Stromal cell of bone marrow (primary cell): Measurements from ENCODE around the gene LCP2.
"Not testable (repeated sequence)": the region's sequence is repeated elsewhere in the genome, so short reads cannot be mapped to it uniquely, and the experiment has no call there.

ENCODE experiments used
- DNase-seq: peaks from one replicate; pipeline ENCODE4 v3.0.0-alpha.2; 2012; ENCODE audit warnings: low read depth

The LCP2 gene

DNA sequence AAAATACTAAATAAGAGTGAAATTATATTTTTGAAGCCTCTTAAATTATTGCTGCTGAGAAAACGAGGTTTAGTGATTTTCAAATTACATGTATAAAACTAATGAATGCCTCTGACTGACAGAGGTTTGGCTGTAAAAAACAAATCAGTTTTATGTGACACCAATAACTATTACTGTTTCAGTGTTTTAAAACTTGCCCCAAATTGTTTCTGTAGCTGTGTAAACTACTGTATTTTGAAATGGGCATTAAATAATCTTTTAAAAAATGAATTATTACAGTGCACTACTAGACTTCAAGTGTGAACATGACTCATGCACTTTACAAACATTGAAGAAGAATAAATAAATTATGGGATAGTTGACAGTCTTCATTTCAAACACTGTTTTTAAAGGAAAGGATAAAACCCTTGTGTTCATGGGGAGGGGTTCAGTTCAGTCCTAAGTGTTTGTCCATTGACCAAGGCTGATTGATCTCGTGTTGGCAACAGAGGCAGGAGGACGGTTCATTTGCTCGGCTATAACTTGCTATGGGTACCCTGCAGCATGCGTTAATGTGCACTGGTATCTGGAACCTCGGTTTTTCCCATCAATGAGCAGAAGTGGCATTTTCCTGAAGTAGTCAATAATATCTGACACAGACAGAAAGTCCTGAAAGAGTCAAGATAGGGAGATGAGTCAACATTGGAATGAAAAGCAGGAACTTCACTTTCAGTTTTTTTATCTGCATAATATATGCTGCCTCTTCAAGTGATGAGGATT is 49.2 kb downstream of the LCP2 start:
- DNase-seq = no peak

DNA sequence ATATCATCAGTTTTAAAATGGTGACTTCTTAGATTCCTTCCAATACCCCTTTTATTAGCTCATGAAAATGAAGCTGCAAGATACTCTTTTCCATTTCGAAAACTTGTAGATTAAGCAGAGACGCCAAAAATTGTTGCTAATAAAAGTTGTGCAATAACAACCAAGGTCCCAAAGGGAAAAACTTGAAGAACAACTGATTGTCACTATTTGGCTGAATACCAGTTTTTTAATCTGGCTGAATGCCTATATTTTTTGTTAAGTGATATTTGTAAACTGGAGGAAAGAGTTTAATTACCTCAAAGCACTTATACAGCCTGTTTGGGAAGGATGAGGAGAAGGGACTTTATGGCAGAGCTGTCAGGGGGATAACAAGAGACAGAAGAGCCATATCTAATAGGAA is 50.2 kb downstream of the LCP2 start:
- no peak for DNase-seq

DNA sequence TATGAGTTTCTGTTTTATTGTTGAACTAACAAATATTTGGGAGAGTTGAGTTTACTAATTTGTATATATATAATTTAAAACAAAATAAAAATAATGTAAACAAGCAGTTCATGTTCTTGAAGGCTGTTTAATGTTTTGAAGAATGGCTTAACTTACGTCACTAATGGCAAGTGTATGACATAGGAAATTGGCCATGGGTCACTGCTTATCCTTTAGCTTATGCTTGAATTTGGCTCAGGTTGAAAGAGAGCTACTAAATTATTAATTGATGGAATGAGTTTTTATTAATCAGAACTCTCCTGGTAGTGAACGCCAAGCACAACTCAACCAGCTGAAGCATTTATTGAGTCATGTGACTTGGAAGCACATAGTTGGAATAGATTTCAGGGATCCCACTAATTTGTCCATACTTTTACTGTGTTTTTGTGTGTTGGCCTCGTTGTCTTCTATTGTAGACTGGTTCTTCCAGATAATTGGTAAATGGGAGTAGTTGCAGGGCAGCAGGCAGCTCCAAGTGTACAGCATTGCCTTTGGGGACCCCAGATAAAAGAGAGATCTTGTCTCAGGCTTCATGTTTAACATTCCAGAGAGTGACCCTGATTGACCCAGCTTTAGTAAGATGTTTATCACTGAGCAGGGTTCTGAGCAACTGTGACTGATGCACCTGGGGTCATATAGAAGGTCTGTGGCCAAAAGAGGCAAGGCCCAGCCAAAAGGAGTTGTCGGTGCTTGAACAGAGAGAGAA is 51.3 kb downstream of the LCP2 start:
- no peak for DNase-seq

DNA sequence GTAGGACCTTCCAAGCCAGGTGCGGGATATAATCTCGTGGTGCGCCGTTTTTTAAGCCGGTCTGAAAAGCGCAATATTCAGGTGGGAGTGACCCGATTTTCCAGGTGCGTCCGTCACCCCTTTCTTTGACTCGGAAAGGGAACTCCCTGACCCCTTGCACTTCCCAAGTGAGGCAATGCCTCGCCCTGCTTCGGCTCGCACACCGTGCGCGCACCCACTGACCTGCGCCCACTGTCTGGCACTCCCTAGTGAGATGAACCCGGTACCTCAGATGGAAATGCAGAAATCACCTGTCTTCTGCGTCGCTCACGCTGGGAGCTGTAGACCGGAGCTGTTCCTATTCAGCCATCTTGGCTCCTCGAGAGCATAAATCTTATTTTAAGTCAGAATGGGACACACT is 52.1 kb downstream of the LCP2 start:
- not testable (repeated sequence) for DNase-seq

DNA sequence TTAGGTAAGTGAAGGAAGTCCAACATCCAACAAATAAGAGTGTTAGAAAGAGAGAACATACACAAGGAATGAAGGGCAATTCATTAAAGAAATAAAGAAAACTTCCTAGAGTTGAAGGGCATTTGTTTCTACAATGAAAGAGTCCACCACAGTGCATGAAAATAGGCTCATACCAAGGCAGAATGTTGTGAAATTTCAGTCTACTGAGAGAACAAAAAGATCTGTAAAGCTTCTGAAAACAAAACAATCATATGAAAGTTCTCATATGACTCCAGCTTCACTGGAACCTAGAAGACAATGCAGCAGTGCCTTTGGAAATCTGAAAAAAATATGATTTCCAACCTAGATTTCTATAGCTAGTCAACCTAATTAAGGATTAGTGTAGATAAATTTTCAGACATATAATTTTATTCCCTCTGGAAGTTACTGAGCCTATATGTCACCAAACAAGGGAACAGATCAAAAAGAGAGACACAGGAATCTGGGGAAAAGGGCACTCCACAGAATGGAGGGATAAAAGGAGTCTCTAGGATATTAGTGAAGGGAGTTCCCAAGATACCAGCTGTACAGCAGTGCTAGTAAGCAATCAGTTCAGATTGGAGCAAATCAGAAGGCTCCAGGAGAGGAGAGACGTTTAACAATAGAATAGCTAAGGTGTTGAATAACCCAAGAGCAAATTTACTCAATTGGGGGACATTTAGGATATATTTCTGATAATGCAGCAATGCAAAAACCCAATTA is 59.0 kb downstream of the LCP2 start:
- no peak for DNase-seq

DNA sequence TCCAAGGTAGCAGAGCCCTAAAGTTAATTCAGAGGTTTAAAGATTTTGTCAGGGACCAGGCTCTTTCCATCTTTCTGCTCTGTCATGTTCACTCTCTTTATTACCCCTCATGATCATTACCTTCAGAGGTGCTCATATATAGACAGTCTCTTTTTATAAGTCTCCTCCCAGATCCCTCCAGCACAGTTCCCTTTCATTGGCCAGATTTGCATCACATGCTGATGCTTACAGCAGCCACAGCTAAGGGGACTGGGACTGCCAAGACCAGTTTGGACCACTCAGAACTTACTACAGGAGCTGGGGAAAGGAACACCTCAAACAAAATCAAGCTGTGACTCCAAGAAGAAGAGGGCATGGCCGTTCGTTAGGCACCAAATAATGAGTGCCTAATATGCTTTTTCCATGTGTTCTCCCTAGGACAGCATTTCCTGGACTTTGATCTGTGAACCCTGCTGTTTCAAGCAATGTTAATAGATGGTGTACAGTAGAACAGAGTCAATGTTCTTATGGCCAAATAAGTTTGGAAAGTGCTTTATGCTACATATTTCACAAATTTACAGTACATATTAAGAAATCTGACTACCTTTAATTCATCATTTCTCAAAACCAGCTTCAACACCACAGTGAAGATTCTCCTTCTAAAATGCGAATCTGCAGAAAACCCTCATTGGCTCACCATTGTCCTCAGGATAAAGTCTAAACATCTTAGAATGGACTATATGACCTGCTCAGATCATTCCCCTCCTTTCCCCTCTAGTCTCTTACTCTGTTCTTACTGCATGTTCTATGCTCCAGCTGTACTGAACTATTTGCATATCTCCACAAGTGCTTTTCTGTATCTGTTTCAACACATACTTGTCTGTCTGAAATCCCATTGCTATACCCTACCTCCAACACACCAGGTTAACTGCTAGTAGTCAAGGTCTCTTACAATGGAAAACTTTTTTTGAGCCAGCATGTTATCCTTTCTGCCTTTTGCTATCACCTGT is 61.4 kb downstream of the LCP2 start:
- no peak for DNase-seq

DNA sequence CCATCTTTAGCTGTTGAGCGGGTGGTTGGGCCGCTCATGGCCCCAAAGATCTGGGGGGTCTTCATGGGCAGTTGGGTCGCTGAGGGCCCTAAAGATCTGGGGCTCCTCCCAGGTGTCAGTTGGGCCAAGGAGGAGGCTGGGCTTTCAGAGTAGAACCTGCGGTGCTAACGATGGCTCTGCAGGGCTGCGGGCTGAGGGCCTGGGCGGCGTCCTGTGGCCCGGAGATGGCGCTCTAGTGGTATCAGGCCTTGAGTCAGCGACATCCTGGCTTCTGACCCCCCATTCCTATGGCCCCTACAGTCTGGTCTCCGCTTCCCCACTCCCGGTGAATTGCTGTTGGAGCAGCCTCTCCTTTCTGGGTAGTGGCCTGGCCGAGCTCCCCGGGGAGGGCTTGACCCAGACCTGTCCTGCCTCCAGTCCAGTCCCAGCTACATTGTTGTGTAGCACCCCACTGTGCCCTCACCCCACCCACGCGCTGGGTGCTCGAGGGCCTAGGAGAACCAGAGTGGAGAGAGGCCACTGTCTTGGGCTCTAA is 64.2 kb downstream of the LCP2 start:
- DNase-seq = no peak

DNA sequence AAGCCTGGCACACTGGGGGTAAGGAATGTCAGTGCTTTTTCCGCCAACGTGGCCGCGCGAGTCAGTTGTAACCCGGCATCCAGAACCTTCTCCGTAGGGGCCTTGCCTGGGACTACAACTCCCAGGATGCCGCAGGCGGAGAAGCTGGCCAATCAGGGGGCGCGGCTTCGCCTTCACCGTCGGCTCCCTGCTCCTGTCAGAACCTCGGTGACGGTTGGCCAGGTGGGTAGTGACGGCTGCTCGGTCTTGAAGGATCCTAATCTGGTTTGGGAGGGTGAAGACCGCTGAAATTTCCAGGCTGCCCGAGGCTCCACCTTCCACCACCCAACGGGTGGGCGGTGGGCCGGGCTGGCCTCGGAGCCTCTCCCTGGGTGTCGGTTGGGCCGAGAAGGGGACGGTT is 64.8 kb downstream of the LCP2 start, which contains the start of gene C5orf58:
Gene C5orf58 (plus strand): TSS at position 200 of the 400 bp plus-strand sequence. CDS start 1,992 bp downstream, outside the sequence.
- no peak for DNase-seq

DNA sequence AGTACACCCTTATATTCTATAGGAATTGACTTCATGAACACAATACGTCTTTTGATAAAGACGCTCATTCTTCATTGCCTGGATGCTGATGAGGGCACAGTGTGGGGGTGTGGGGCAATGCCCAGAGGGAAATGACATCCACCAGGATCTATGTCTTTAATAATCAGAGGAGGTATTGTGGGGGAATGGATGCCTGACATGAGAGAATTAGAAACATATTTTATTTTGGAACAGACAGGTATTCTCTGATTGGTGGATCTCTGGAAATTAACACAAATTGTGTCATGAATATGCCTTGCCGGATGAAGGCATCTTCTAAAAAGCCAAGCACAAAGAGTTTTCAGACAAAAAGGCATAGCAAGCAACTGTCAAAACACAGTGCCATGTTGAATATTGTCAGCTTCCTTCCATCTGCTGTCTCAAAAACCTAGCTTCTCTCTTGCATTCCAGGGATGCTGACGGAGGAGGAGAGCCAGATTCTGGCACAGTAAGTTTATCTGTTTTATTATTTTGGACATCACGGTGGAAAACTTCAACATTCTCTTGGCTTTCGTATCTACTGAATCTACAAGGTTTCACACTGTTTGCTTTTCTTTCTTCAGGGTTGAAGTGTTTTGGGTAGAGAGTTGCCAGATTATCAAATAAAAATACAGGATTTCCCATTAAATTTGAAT is 68.7 kb downstream of the LCP2 start:
- no peak for DNase-seq

DNA sequence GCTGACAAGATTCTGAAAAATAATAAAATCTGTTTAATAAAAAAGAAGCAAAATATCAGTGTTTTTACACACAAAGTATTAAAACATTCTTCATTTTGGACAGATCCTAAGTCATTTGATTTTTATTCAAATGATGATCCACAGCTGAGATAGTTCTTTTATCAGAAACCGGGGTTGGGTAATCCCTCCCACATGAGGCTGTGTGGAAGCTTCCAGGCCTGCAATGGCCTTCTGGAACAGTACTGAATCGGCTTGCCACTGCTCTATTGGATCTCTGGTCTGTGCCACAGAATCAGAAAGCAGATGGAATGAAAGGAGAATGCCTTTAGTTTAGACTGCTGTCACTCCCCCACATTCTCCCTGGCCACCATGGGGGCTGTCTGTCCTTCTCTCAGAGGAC is 70.9 kb downstream of the LCP2 start:
- no peak for DNase-seq

DNA sequence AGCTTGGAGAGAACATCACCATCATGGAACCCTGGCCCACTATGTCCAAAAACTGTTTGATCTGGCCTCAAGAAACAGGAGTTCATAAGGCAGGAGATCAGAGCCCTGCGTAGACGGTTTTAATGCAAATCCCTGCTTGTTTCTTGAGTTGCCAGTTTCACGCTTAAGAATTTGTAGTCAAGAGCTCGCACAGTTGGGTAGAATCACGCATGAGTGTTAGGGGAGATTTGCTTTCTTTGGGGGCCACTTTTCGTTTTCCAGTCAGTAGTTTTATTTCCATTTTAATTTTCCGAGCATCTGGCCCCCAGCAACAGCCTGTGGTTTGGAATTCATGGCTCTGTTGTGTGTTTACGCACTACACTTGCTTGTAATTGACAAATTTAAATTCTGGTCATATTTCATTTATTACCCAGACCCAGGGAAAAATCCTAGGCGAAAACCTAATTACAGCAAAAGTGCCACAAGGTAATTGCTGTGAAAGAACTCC is 71.4 kb downstream of the LCP2 start:
- DNase-seq = no peak

DNA sequence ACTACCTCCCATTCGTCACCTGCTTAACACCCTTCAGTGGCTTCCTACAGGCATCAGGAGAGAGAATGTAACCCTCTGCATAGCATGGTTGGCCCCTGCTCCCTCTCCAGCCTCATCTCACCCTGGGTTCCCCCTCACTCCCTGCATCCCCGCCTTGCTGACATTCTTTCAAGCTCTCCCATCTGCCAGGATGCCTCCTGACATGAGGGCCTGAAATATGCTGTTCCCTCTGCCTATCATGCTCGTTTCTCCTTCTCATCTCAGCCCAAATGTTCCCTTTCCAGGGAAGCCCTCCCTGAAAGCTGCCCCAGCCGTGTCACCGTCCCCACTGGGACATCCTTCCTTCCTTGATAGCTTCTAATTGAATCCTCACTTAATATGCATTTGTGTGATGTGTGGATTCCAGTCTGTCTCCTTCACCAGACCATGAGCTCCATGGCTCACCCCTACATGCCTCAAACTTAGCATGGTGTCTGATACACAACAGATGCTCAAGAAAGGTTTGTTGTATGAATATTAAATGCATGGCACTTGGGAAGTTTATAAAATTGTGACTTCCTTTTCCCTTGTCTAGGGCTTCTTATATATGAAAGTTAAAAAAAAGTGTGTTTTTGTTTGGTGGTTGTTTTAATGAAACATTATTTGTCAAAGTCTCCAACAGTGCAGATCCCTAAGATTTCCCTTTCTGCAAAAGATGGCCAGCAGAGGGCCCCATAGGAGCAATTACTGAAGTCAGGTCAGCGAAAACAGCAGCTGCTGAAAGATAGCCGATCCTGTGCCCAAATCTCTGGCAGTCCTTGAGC is 72.0 kb downstream of the LCP2 start:
- DNase-seq = peak; percentile 48

DNA sequence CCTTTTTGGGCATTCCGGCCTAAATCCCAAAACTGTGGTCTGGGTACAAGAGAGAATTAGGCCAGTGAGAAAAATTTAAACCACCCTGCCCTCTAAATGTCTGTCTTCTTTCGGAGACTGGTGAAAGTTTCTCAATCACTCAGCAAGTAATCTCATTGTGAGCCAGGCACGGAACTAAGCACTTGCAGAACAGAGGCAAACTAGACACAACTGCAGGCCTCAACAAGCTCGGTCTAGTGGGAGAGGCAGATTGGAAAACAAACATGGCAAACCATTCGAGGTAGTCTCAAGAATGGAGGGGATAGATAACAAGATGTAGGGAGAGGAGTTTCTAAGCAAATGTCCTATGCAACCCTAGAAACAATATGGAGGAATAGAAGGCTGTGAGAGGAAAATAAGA is 73.7 kb downstream of the LCP2 start:
- no peak for DNase-seq

DNA sequence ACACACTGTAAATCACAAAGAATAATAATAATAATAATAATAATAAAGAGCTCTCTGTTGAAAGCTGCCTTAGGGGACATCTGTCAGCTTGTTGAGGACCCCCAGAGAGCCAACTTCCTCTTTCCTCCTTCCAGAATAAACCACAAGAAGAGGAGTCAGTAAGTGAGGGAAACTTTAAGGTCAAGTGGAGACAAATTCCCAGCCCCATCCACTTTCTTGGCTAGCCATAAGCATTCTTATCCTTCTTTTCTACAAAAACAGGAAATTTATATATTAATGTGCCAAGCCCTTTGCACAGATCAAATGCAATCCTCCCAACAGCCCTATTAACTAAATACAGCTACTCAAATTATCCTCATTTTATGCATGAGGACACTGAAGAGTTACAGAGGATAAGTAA is 74.2 kb downstream of the LCP2 start:
- DNase-seq = no peak

DNA sequence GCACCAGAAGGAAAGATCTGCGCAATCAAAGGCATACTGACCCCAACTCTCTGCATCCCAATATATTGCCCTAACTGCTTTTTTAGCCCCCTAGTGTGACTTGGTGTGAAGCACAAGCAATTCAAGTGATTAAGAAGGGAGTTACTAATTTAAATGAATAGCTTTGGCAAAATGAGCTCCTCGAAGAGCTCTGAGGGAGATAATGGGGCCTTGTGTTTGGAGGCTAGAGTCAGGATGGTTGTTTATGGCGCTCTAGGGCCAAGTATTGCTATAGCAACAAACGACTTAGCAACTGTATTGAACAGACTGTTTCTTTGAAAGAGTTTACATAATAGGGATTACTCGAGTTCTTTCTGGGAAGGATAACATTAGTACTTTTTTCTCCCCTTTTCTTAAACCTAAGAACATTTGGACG is 76.2 kb downstream of the LCP2 start:
- peak; percentile 29 for DNase-seq

DNA sequence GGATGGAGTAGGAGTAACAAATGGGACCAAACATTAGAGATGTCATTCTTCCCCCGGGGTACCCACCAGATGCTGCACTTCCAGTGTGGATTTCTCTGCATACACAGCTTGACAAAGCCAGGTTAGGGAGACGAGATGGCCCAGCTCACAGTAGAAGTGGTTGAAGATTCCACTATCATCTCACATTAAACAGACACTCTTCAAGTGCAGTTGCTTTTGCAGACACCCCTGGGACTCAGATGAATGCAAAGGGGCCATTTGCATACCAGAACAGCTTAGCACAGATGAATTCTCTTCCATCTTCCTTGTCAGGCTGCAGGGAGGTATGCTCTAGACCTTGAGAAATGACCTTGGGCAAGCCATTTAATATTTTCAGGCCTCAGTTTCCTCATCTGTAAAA is 77.4 kb downstream of the LCP2 start:
- DNase-seq = no peak

DNA sequence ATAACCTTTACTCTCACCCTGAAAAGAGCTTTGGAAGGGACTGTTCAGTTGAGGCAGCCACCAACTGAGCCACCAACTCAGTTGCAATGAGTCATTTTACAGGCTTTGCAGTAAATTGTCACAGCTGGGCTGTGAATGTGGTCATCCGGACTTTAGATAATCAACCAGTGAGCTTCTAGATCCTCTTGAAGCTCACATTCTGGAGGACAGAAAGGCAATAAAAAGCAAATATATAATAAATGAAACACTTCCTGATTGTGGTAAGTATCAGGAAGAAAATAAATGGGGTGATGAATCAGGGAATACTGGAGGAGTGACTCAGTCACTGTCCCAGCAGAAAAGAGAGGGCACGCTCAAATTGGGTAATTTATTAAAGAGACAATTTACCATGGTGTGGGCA is 78.0 kb downstream of the LCP2 start:
- peak; percentile 61 for DNase-seq

DNA sequence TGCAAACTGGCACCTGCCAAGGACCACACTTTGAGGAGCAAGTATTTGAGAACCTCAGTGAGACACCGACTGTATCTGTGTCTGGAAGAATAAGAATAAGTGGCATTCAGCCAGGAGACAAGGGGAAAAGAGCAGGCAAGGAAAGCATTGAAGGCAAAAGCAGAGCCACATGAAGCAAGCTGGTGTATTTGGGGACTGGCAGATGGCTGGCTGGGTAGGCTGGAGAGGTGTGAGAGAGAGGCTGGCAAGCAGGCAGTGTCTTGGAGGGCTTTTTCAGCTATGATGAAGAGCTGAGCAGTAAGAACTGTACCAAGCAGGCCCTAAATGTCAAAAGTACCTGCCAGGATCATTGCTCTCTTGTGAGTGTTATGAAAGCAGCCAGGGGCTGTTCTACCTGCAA is 78.9 kb downstream of the LCP2 start:
- no peak for DNase-seq

DNA sequence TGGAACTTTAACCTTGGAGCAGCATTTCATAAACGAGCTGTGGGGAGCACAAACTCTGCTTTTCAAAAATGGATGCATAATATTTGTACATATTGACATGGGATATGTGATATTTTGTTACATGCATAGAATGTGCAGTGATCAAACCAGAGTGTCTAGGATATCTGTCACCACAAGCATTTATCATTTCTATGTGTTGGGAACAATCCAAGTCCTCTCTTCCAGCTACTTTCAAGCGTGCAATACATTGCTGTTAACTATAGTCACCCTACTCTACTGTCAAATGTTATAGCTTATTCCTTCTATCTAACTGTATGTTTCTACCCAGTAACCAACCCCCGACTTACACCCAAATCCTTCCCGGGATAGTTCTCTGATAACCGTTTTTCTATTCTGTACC is 79.7 kb downstream of the LCP2 start:
- no peak for DNase-seq
